ENCODE measurements around the gene CCDC85A. TPM values are rescaled to one million over a fixed set of nuclear protein-coding genes. Genes with fewer than 3 reads are reported as not detected.

CCDC85A gene
- total RNA-seq, 6 experiments from 2014 or later: 0.07 to 0.31 (median 0.14) TPM; not detected in 1

DNA sequence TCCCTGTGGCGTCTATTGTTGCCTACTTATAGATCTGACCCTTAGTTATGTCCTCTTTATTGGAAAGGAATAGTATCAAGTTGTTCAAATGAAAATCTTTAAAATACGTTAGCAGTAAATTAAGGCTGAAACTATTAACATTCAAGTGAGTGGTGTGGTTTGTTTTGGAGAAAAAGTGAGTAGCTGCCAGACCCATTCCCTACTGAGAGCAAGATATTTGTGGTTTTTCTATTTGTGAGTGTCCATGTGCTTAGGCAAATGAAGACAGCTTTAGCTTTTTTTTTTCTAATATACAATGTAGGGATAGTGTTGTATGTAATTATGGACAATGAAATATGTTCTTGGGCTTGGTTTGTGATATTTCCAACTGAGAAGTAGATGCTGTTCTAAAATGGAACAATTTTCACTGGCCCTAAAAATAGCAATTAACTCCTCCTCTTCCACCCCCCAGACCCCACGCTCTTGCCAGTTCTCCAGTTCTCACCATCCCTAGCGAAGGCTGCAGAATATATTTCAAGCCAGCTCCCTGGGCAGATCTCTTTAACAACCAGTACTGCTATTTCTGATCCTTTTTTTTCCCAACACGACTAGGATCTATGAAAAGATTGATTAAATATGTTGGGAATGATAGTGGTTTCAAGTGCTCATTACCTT is 83.1 kb downstream of the CCDC85A start:
- intact Hi-C loops (cut with DNase I): no loop called here
- ATAC-seq: no peak

DNA sequence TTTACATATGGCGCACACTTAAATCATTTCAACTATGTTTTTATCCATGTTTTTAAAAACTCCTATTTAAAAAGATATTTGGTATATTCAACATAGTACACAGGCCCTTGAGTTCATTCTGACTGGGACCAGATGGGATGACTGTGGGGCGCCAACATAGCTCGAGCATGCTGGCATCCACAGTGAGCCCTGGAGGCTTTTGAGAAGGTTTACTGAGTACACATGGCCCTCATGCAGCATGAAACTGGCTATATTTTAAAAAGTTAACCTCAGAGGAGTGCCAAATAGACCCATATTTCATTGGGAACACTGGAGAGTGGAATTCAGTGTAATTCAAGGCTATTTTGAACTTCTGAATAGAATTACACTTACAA is 83.6 kb downstream of the CCDC85A start:
- WGBS (ENCODE audit: insufficient coverage, low coverage, low lambda C conversion rate, missing lambda C conversion rate): 85% methylated on average over 3 of the region's 3 CpGs
- no peak overlapping the region for H3K27ac ChIP-seq

More for the DNA sequence above, 83.1 kb downstream of the CCDC85A start:
- Histone ChIP-seq H3K4me3 (no peak overlapping the region), H3K9me3 (no peaks in the 10 kb centered on the region), H3K4me1 (no peaks in the 10 kb centered on the region), H3K36me3 (no peaks in the 10 kb centered on the region), H3K27me3 (no peaks in the 10 kb centered on the region), H3K27ac (no peak overlapping the region)
- 64% methylated on average over 5 of the region's 5 CpGs for WGBS (ENCODE audit: insufficient coverage, low coverage, low lambda C conversion rate, missing lambda C conversion rate)
- TF ChIP-seq CTCF (IDR thresholded peaks at IDR 0.05) (no peak), POLR2A (IDR thresholded peaks at IDR 0.05) (no peak)
- no peak for DNase-seq

DNA sequence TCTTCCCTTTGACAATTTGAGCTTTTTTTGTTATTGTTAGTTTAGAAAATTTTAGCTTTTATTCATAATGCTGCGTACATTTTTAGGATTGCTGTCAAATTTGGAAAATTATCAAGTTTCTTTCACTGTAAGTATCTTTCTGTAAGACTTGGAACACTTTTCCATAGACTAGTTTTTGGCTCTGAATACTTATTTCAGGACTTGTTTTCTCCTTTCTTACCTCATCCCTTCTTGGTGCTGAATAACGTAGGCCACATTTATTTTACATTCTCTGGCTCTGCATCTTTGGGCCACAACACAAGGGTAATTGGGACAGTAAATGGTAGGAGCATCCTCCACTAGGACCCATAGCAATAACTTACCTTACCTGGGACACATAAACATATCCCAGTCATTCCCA is 85.1 kb downstream of the CCDC85A start:
- Histone ChIP-seq H3K27me3 (no peaks in the 10 kb centered on the region), H3K9me3 (no peaks in the 10 kb centered on the region), H3K36me3 (no peaks in the 10 kb centered on the region), H3K27ac (no peak overlapping the region), H3K4me1 (no peaks in the 10 kb centered on the region), H3K4me3 (no peak overlapping the region)
- ATAC-seq: no peak
- TF ChIP-seq CTCF (IDR thresholded peaks at IDR 0.05) (no peak), POLR2A (IDR thresholded peaks at IDR 0.05) (no peak)
- DNase-seq: no peak
- intact Hi-C loops (cut with DNase I): no loop called here
- WGBS (ENCODE audit: insufficient coverage, low coverage, low lambda C conversion rate, missing lambda C conversion rate): 53% methylated on average over 2 of the region's 2 CpGs

More for the DNA sequence above, 83.6 kb downstream of the CCDC85A start:
- TF ChIP-seq CTCF (IDR thresholded peaks at IDR 0.05) (no peak), POLR2A (IDR thresholded peaks at IDR 0.05) (no peak)
- no peaks in the 10 kb centered on the region for H3K36me3 ChIP-seq
- no peaks in the 10 kb centered on the region for H3K27me3 ChIP-seq
- H3K4me3 ChIP-seq: no peak overlapping the region
- intact Hi-C loops (cut with DNase I): no loop called here
- no peaks in the 10 kb centered on the region for H3K9me3 ChIP-seq
- DNase-seq (no peak), ATAC-seq (no peak)
- H3K4me1 ChIP-seq: no peaks in the 10 kb centered on the region

DNA sequence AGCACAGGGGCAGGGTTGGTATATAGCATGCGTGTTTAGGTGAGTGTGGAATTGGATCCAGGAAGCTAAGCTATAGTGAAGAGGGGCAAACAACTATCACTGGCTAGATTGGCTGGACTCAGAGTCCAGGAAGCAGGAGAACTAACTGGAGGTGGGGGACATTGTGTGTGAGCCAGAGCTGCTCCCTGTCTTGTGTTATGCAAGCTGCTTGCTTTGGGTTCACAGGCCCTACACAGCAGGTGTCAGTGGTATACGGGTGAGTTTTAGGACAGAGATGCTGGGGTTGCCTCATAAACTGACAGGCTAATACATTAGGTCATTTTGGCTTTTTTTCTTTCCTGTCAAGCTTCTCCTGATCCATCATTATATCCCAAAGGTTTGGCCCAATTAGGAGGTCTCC is 87.5 kb downstream of the CCDC85A start:
- intact Hi-C loops (cut with DNase I): no loop called here
- no peaks in the 10 kb centered on the region for H3K9me3 ChIP-seq
- H3K4me3 ChIP-seq: no peak overlapping the region
- no peak overlapping the region for H3K27ac ChIP-seq
- DNase-seq: no peak
- 77% methylated on average over 2 of the region's 2 CpGs for whole genome bisulfite sequencing (ENCODE audit: insufficient coverage, low coverage, low lambda C conversion rate, missing lambda C conversion rate)
- H3K27me3 ChIP-seq: no peaks in the 10 kb centered on the region
- H3K4me1 ChIP-seq: no peaks in the 10 kb centered on the region
- ATAC-seq: no peak
- TF ChIP-seq CTCF (IDR thresholded peaks at IDR 0.05) (no peak), POLR2A (IDR thresholded peaks at IDR 0.05) (no peak)
- no peaks in the 10 kb centered on the region for H3K36me3 ChIP-seq
